HUES6 (cell line): ENCODE measurements around the gene DNAH3.

ENCODE experiments used
- H3K27ac ChIP-seq: 2 replicates; pipeline ENCODE4 v1.7.0; 2013; ENCODE audit warnings: low read depth, mild to moderate bottlenecking, low read length, inconsistent platforms
- H3K27me3 ChIP-seq: 2 replicates; pipeline ENCODE4 v1.6.1; 2013; ENCODE audit warnings: low read length; ENCODE audit not compliant: control insufficient read depth, insufficient read depth
- H3K36me3 ChIP-seq: 2 replicates; pipeline ENCODE4 v1.6.1; 2013; ENCODE audit warnings: low read length; ENCODE audit not compliant: control insufficient read depth, insufficient read depth
- H3K4me1 ChIP-seq: 2 replicates; pipeline ENCODE4 v1.6.1; 2013; ENCODE audit warnings: low read length; ENCODE audit not compliant: control insufficient read depth, insufficient read depth
- H3K4me3 ChIP-seq: 2 replicates; pipeline ENCODE4 v1.5.1; 2013; ENCODE audit warnings: low read depth, low read length
- H3K9ac ChIP-seq: one replicate; pipeline ENCODE4 v1.6.1; 2013; ENCODE audit warnings: mild to moderate bottlenecking, low read length
- H3K9me3 ChIP-seq: 2 replicates; pipeline ENCODE4 v1.6.1; 2013; ENCODE audit warnings: low read depth, low read length; ENCODE audit not compliant: control insufficient read depth, insufficient read depth

Gene DNAH3

GRCh38 chr16:21088646-21089538, 61.8 kb downstream of the DNAH3 start:
- Histone ChIP-seq H3K4me3 (no peak overlapping the region), H3K9me3 (no peaks in the 10 kb centered on the region), H3K9ac (no peak overlapping the region), H3K27me3 (no peaks in the 10 kb centered on the region), H3K27ac (no peak overlapping the region), H3K36me3 (no peaks in the 10 kb centered on the region), H3K4me1 (no peaks in the 10 kb centered on the region)

DNA sequence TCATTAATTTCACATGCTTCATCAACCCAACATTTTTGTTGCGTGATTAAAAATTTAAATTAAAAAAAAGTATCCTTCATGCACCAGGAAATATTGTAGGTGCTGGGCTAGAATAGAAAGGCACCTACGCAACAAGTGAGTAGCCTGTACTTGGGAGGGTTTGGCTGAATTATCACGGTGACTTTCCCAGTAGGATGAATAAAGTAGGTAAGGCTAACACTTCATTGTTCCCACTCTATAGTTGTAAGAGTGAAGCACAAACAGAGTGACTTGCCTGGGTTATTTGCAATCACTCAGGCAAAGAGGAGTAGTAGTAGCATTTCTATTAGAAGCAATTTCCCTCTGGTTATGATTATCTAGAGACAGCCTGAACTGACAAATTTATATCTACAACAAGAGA, 62.5 kb downstream of the DNAH3 start:
- Histone ChIP-seq H3K4me1 (no peaks in the 10 kb centered on the region), H3K36me3 (no peaks in the 10 kb centered on the region), H3K4me3 (no peak overlapping the region), H3K27me3 (no peaks in the 10 kb centered on the region), H3K9ac (no peak overlapping the region), H3K27ac (no peak overlapping the region), H3K9me3 (no peaks in the 10 kb centered on the region)

DNA sequence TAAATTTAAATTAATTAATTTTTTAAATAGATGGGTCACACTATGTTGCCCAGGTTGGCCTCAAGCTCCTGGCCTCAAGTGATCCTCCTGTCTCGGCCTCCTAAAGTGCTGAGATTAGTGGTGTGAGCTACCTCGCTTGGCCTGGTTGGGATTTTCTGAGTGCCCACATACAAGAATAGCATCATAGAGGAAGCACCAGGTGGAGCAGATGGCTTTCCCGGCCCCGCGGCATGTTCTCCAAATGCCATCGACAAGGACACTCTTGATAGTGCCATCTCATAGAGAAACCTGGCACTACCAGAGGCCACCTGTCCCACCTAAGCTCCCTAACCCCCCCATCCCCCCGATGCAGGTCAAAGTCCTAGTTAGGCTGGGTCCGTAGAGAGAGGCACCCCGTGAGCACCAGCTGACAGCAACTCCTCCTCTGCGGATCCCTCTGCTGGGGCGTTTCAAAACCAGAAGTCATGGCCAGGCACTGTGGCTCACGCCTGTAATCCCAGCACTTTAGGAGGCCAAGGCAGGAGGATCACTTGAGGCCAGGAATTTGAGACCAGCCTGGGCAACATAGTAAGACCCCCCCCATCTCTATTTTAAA, 65.9 kb downstream of the DNAH3 start:
- Histone ChIP-seq H3K27ac (no peak overlapping the region), H3K4me3 (no peak overlapping the region), H3K9me3 (no peaks in the 10 kb centered on the region), H3K27me3 (no peaks in the 10 kb centered on the region), H3K9ac (no peak overlapping the region), H3K4me1 (no peaks in the 10 kb centered on the region), H3K36me3 (no peaks in the 10 kb centered on the region)

DNA sequence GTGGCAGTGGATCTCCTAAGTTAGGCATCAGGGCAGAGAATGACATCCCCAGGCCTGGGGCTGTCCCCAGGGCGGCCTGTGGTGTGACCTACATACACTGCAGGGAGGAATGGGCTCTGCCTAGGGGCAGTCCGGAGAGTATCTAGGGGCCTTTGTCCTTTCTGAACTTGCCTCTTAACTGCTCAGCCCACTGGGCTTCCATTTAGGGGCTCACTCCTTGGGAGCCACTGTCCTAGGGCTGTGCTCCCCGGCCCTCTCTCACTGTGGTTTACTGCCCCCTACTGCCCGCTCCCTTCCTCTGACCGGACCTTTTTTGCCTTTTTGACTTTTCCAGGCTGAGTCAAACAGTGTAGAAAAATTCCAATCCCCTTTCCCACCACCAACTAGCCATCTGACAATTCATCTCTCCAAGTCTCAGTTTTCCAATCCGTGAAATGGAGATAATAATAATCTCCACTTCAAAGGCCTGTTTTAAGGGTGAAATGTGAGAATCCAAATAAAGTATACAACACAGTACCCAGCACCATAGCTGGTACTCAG, 66.8 kb downstream of the DNAH3 start:
- Histone ChIP-seq H3K27me3 (no peaks in the 10 kb centered on the region), H3K9ac (no peak overlapping the region), H3K27ac (no peak overlapping the region), H3K4me3 (no peak overlapping the region), H3K36me3 (no peaks in the 10 kb centered on the region), H3K9me3 (no peaks in the 10 kb centered on the region), H3K4me1 (no peaks in the 10 kb centered on the region)

GRCh38 chr16:21081329-21081728, 69.3 kb downstream of the DNAH3 start:
- no peaks in the 10 kb centered on the region for H3K9me3 ChIP-seq
- no peak overlapping the region for H3K4me3 ChIP-seq
- no peak overlapping the region for H3K9ac ChIP-seq
- no peaks in the 10 kb centered on the region for H3K36me3 ChIP-seq
- H3K27me3 ChIP-seq: no peaks in the 10 kb centered on the region
- H3K27ac ChIP-seq: no peak overlapping the region
- no peaks in the 10 kb centered on the region for H3K4me1 ChIP-seq

DNA sequence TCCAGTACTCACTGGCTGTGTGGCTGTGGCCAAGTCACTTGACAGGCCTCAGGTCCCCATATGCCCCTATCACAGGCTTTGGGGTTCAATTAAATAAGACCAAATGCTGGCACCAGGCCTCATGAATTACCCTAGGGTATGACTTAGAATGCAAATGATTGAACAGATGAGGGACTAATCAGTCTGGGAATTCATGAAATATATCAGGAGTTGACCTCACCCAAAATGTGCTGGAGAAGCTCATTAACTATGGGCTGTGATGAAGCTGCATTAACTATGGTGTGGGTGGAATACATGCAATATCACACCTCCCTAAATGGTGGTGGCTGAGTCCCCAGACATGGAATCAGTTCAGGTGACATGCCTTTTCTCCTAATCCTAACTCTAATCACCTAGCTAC, 72.1 kb downstream of the DNAH3 start:
- Histone ChIP-seq H3K9ac (no peak overlapping the region), H3K4me1 (no peaks in the 10 kb centered on the region)

GRCh38 chr16:21076186-21076883, 74.3 kb downstream of the DNAH3 start:
- no peaks in the 10 kb centered on the region for H3K36me3 ChIP-seq
- H3K4me1 ChIP-seq: no peaks in the 10 kb centered on the region
- peaks cover 4% of the 10 kb centered on the region for H3K9me3 ChIP-seq
- no peaks in the 10 kb centered on the region for H3K27me3 ChIP-seq
- H3K27ac ChIP-seq: no peak overlapping the region
- no peak overlapping the region for H3K9ac ChIP-seq
- H3K4me3 ChIP-seq: no peak overlapping the region

More for the DNA sequence above, 72.1 kb downstream of the DNAH3 start:
- Histone ChIP-seq H3K36me3 (no peaks in the 10 kb centered on the region), H3K4me3 (no peak overlapping the region), H3K27ac (no peak overlapping the region), H3K9me3 (peaks cover 4% of the 10 kb centered on the region), H3K27me3 (no peaks in the 10 kb centered on the region)

DNA sequence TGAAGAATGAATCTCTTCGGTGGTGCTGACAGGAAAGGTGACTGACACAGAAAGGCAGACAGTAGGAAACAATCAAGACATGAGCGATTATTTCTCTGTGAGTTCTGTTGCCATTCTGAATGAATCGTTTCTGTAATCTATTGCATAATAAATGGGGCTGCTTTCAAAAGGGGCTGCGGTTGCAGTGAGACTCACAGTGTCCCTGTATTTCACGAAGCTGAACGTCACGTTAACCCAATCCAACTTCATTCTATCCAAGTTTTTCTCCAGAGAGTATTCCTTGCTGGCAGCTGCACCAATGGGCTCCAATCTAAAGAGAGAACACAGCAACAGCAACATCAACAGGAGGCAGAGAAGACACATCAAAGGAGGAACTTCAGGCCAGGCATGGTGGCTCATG, 75.4 kb downstream of the DNAH3 start:
- H3K27ac ChIP-seq: no peak overlapping the region
- no peaks in the 10 kb centered on the region for H3K27me3 ChIP-seq
- peaks cover 4% of the 10 kb centered on the region for H3K9me3 ChIP-seq
- H3K4me3 ChIP-seq: no peak overlapping the region
- H3K36me3 ChIP-seq: no peaks in the 10 kb centered on the region
- H3K4me1 ChIP-seq: no peaks in the 10 kb centered on the region
- H3K9ac ChIP-seq: no peak overlapping the region

GRCh38 chr16:21072976-21073375, 77.7 kb downstream of the DNAH3 start:
- no peaks in the 10 kb centered on the region for H3K27me3 ChIP-seq
- no peaks in the 10 kb centered on the region for H3K4me1 ChIP-seq
- H3K4me3 ChIP-seq: no peak overlapping the region
- H3K9me3 ChIP-seq: peaks cover 4% of the 10 kb centered on the region
- H3K9ac ChIP-seq: no peak overlapping the region
- no peak overlapping the region for H3K27ac ChIP-seq
- H3K36me3 ChIP-seq: no peaks in the 10 kb centered on the region

- Histone ChIP-seq H3K4me3 (no peak overlapping the region), H3K27ac (no peak overlapping the region), H3K9me3 (peaks cover 4% of the 10 kb centered on the region), H3K9ac (no peak overlapping the region), H3K36me3 (no peaks in the 10 kb centered on the region), H3K4me1 (no peaks in the 10 kb centered on the region), H3K27me3 (no peaks in the 10 kb centered on the region)
These were observed 78.9 kb downstream of the DNAH3 start for GRCh38 chr16:21071741-21072140.

GRCh38 chr16:21070564-21070963, 80.1 kb downstream of the DNAH3 start:
- Histone ChIP-seq H3K4me3 (no peak overlapping the region), H3K27ac (no peak overlapping the region), H3K36me3 (no peaks in the 10 kb centered on the region), H3K9ac (no peak overlapping the region), H3K27me3 (no peaks in the 10 kb centered on the region), H3K9me3 (peaks cover 4% of the 10 kb centered on the region), H3K4me1 (no peaks in the 10 kb centered on the region)
